GM21576 (cell line): Measurements from ENCODE around the gene PRSS36.
"Not testable (repeated sequence)": the region's sequence is repeated elsewhere in the genome, so short reads cannot be mapped to it uniquely, and the experiment has no call there.

ENCODE experiments used
- ATAC-seq: cut with Tn5 transposase; IDR thresholded peaks from one replicate; pipeline ENCODE4 v1.9.1; 2021; ENCODE audit warnings: mild to moderate bottlenecking, moderate library complexity; ENCODE audit not compliant: unreplicated experiment

The PRSS36 gene

GRCh38 chr16:31149894-31150890 lies at the start of gene PRSS36:
PRSS36 (minus strand) TSS chr16:31150066; CDS start chr16:31150035, 31 bp downstream.
- ATAC-seq = no peak

GRCh38 chr16:31199430-31200041 lies 49.7 kb upstream of the PRSS36 start:
- no peak for ATAC-seq

- no peak for ATAC-seq
Observed at GRCh38 chr16:31198207-31198882, 48.5 kb upstream of the PRSS36 start.

GRCh38 chr16:31196324-31197088 lies 46.6 kb upstream of the PRSS36 start:
- no peak for ATAC-seq

- not testable (repeated sequence) for ATAC-seq
Observed at GRCh38 chr16:31195861-31196260, 46.0 kb upstream of the PRSS36 start.

GRCh38 chr16:31194898-31195297 lies 45.0 kb upstream of the PRSS36 start:
- ATAC-seq = no peak

GRCh38 chr16:31193874-31194273 lies 44.0 kb upstream of the PRSS36 start:
- ATAC-seq = no peak

GRCh38 chr16:31192856-31193642 lies 43.2 kb upstream of the PRSS36 start:
- no peak for ATAC-seq

GRCh38 chr16:31191697-31192428 lies 42.0 kb upstream of the PRSS36 start:
- ATAC-seq = no peak

- no peak for ATAC-seq
Observed at GRCh38 chr16:31190818-31191444, 41.1 kb upstream of the PRSS36 start.

GRCh38 chr16:31190061-31190460 lies 40.2 kb upstream of the PRSS36 start:
- ATAC-seq = no peak

GRCh38 chr16:31189412-31189778 lies 39.5 kb upstream of the PRSS36 start:
- no peak for ATAC-seq

GRCh38 chr16:31188450-31189411 lies 38.9 kb upstream of the PRSS36 start:
- ATAC-seq = no peak

GRCh38 chr16:31187808-31188189 lies 37.9 kb upstream of the PRSS36 start:
- no peak for ATAC-seq

- ATAC-seq = no peak
Observed at GRCh38 chr16:31186930-31187807, 37.3 kb upstream of the PRSS36 start.

- no peak for ATAC-seq
Observed at GRCh38 chr16:31186176-31186575, 36.3 kb upstream of the PRSS36 start.

GRCh38 chr16:31185339-31185738 lies 35.5 kb upstream of the PRSS36 start:
- no peak for ATAC-seq
